HG02763 (cell line): Measurements from ENCODE around the gene FBXL4.

Experiments used
- ATAC-seq: cut with Tn5 transposase; IDR thresholded peaks from one replicate; pipeline ENCODE4 v1.9.1; 2021; ENCODE audit warnings: mild to moderate bottlenecking, moderate library complexity; ENCODE audit not compliant: unreplicated experiment

Gene FBXL4

DNA sequence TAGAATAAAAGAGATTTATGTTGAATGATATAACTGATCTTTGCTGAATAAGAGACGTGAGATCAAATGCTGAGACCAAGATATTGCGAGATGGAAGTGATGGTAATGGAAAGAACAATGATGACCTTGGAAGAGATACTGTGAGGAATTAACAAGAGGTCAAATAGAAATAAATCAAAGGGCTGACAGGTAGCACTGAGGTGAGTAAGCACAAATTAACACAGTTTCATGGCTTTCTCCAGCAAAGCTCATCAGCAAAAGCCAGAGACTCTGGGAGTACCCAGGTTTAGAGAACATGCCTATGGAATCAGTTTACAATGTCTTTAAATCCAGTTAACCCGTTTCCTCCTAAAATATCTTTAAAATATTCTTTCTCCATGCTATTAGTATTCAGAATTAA is 60.1 kb downstream of the FBXL4 start:
- ATAC-seq: no peak

DNA sequence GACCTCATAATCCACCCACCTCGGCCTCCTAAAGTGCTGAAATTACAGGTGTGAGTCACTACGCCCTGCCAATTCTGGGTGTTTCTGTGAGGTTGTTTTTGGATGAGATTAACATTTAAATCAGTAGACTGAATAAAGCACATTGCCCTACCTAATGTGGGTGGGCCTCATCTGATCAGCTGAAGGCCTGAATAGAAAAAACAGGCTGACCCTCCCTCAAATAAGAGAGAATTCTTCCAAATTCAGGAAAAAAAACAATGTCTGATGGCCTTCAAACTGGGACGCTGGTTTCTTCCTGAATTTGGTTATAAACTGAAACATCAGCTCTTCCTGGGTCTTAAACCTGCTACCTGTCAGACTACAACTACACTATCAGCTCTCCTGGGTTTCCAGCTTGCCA is 62.4 kb downstream of the FBXL4 start:
- no peak for ATAC-seq

DNA sequence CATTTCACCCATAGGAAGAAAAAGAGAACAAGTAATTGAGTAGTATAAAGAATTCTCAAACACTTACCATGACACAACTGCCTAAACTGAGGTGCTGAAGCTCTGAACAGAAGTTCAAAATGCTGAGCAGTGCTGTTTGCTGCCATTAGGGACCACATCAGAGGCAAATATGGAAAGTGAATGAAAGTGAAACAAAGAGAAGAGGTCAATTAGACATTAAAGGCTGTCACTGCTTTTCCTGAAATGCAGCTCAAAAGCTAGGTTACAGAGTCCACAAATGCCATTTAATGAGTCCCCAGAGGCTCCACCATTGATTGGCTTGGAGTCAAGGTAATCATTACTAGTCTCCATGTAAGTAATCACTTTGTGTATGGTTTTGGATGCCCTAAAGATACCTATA is 67.3 kb downstream of the FBXL4 start:
- ATAC-seq: peak; percentile 91

DNA sequence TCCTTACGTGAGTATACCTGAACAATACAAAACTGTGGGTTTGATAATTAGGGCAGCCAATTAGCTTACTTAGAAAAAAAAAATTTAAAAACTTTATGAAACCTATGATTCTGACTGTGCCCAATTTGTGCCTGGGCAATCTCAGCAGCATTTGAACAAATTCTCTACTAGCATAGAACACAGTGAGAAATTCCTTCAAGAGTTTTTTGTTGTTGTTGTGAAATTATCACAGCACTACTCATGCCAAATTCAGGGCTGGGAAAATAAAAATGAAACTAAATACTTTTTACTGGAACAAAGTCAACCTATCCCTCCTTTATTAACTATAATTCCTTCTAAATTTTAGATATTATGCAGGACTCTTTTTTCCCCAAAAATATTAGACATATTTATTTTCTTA is 70.5 kb downstream of the FBXL4 start:
- no peak for ATAC-seq

DNA sequence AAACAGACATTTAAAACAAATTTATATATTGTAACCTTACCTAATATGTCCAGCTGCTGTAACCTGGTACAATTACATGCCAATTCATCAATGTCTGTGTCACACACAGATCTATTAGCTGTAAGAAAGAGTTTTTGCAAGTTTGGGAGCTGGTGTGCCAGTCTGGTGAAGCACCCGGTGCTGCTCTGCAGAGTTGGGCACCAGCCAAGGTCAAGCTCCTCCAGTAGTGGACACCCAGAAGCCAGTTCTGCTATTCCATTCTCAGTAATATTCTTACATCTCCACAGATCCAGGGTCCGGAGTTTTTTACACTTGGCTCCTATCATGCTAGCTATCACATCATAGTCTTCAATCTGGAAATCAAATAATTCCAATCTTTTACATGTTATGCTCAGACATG is 72.4 kb downstream of the FBXL4 start:
- no peak for ATAC-seq

DNA sequence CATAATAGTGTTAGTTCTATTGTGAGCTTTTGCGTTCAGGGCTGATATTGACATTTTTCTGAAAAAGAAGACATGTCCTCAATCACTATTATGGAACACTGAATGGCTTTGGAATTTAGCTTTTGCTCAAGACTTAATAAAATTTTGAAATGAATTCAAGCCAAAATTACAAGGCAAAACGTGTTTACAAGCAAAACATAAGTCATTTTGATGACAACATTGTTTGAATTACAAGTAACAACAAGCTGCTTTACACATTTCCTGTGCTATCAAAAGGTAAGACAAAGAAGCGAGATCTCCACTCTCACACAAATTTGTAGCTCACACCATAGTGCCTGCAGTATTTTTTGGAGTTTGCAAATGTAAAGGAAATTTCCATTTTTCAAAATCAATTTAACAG is 75.9 kb downstream of the FBXL4 start:
- ATAC-seq: no peak

DNA sequence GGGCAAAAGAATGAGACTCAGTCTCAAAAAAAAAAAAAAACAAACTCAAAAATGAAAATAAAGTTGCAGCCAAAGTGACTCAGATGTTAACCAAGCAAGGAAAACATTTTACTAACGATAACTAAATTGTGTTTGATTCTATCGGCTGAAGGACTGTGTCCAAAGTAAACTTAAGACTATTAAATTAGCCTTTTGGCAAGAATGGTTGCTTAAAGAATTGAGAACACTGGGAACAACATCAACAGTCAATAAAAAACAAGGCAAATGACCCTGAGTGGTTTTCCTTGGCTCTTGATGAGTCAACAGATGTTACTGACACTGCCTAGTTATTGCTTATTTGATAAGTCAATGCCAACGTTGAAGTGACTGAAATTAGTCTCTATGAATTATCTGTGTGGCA is 76.7 kb downstream of the FBXL4 start:
- ATAC-seq: no peak

DNA sequence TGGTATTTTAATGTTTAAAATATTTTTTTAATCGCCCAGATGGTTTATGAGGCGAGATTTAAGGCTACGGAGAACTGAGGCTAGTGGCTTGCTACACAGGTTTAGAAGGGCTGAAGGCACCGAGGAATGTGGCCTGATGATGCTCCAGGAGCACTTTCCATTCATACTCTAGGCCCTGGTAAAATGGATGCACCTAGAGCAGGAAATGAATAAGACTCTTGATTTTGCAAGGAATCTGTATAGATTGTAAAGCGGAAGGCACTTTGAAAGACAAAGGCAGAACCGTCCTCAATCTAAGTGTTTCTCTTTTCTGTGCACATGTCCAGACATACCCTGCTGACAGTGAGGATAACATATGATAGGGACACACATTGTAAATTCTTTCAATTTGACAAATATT is 83.2 kb downstream of the FBXL4 start:
- ATAC-seq: no peak

DNA sequence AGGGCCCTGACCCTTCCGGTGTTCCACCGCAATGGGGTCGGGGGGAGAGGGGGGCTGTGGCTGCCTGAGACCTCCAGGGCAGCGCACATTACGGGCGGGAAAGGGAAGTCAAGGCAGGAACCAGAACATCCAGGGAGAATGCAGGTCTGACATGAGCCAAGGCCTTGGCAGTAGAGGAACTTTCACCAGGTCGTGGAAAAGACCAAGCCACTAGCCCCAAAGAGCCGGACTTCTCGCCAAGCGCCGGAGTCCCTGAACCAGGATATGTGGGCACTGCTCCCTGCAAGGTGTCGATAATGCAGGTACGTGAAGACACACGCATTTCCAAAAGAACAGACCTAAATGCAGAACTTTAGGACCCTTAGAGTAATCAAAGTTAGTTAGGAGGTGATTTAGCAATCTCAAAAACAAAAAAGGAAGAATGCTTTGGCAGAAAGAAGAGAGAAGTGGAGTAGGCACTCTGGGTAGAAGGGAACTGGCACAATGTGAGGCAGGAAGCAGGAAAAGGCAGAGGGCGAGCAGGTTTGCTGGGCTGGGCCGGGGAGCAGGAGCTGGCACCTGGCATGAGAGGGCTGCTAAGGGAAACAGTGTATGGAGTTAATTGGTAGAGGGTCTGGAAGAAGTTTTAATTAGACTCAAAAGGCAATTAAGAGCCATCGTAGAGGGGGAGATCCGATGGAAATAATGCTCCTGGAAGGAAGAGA is 99.1 kb downstream of the FBXL4 start:
- no peak for ATAC-seq

DNA sequence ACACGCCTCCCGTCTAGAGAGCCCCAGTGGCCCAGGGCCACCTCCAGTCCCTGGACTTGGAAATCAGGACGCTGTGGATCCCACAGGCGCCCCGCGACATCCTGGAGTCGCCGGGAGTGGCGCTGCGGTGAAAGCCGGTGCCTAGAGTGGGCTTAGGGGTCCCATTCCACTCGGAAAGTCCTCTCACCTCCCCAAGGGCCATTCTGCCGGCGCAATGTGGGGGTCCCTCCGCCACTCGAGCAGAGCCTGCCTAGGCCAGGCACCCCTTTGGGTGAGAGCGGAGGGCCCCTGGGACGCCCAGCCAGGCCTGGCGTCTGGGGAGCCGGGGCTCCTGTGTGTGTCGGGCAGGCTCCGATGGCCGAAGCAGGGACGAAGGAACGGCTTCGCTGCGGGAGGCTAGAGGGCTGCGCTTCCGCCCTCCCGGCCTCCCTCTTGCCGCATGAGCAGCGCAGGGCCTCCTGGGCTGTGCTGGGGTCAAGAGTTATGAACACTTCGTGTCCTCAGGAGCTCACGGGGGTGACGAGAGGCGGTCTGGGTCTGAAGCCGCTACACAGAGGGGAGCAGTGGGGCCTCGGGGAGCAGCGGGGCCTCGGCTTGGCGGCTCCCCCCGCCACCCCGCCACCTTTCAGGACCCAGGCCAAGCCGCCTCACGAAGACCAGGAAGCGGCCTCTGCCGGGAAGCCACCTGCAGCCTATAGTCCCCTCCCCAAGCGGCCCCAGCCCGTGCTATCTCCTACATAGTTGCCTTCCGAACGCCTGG is 99.8 kb downstream of the FBXL4 start:
- ATAC-seq: no peak

DNA sequence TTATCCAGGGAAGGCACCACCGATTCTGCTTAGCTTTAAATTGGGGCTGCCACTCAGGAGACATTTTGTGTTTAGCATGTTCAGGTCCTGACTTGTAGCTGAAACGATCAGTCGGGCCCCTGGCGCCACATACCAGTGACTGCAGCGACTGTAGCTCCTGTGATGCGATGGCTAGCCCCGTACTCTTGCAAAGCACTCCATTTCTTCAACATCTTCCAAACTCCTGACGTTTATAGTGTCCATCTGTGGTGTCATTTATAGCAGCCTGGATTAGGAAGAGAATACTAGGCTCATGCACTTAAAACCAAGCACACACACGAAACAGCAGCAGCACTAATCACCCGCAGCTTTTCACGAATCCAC is 100.3 kb downstream of the FBXL4 start:
- ATAC-seq: no peak

DNA sequence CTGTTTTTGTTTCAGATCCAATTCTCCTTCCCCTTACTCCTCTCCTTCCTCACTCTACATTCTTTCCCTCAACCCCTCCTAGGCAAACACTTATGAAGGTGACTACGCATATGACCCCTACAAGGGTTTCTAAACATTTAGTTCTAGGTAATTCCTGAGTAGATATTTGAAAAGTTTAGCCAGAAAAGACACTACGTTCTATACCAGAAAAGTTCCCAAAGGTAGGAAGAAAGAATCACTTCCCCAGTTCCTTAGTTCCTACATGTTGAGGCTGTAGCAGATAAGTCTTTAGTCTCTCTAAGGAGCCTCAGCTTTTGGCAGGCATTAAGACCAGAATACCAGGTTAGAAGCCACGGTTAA is 101.7 kb downstream of the FBXL4 start:
- no peak for ATAC-seq

DNA sequence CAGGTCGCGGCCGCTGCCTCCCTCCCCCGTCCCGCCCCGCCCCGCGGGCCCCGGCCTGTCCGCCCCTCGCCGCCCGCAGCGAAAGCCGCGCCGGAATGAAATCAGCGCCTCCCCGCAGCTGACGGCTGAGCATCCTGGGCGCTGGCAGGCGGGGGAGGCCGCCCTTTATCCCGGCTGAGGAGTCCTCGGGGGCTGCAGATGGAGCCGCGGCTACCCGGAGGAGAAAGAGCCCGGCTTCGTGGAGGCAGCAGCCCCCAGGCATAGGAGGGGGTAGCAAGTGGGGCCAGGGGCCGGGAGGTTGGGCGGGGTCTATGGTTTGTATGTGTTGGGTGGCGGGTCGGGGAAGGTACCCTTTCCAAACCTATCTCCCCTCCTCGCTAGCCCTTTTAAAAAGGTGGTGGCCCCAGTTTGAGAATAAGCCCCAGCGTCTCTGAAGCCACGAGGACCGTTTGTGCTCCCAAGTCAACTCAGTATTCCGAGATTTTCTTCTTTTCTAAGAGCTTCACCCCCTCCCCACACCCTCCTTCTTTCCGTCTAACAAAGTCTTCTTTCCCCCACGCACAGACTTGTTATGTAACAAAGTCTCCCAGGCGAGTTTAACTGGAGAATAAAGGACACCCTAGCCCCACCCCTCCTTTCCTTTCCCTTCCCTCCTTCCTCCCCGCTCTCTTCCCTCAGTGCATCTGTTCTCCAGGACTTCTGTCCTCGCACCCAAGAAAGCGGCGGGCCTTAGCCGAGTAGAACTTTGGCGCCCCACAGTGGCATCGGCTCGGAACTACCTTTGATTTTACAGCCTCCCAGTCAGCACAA is 102.3 kb downstream of the FBXL4 start:
- peak; percentile 50 for ATAC-seq

DNA sequence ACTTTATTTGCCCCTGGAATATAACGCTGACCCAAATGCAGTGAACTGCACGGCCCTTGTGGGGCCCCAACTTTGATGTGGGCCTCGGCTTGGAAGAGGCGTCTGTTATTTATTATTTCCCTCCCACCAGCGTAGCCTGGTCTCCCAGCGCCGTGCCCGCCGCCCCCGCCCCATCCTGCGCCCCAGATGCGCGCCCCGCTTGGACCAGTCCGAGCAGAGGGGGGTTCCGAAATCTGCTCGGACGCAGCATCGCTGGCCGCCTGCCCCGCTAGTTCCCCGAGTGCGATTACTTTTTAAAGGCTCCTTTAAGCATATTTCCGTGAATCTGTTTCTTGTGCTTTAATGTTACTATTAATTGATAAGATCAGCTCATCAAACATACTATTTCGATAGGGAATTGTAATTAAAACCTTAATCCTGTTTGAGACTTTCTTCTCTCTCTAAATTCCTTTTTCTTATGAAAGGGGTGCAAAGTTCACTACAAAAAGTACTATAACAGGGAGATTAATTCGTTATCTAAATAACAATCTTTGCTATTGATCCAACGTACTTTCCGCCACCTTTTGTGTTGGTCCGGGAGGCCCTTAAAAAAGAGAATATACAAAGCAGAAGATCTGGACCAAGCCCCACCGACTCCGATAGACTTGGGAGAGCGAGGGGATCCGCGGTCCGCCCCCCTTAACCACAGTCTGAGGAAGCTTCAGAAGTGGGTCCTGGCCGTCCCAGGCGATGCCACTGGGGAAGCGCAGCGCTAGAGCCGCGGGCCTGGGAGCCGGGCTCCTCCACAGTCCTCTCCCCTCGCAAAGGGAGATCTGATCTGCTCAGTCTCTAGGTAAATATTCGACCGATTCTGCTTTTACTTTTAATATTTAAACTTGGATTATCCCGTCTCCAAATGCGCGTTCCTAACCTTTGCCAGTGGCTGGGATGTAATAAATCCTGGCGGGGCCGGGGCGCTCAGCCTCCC is 103.2 kb downstream of the FBXL4 start:
- ATAC-seq: no peak

DNA sequence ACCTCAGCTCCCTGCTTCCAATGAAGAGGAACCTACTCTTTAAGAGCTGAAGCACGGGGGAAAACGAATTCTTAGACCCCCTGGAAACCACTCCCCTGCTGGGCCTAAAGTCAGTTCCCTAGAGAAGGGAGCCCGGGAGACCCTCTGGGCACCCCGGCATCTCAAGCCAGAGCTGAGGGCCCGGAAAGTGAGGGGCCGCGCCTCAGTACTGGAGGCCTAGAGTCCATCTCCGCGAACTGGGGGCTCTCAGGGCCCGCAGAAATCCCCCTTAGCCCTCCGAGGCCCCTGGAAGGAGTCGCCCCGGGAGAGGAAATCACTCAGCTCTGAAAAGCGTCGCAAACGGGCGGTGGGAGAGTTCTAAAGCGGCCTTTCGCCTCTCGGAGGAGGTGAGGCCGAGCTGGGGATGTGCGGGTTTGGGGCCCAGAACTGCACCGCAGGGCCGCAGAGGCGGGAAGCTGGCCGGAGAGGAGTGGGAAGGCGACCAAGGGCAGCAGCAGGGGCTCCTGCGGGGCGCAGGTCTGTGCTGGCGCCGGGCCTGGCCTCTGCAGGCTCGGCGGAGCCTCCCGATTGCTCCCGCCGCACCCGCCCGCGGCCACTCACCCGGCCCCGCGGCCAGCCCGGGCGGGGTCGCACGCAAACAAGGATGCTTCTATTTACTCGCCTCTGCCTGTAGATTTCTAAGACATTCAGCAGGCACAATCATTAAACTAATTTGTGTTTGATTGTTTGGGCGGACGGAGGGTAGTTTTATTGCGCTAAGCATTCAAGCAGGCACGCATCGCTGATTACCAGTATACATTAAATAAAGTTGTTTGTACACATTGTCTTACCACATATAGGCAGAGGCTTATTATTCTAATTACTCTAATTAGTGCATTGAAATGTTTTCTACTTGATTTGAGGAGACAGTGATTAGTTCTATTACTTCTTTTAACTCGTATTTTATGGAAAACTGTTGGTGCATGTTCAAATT is 104.2 kb downstream of the FBXL4 start:
- ATAC-seq: no peak

DNA sequence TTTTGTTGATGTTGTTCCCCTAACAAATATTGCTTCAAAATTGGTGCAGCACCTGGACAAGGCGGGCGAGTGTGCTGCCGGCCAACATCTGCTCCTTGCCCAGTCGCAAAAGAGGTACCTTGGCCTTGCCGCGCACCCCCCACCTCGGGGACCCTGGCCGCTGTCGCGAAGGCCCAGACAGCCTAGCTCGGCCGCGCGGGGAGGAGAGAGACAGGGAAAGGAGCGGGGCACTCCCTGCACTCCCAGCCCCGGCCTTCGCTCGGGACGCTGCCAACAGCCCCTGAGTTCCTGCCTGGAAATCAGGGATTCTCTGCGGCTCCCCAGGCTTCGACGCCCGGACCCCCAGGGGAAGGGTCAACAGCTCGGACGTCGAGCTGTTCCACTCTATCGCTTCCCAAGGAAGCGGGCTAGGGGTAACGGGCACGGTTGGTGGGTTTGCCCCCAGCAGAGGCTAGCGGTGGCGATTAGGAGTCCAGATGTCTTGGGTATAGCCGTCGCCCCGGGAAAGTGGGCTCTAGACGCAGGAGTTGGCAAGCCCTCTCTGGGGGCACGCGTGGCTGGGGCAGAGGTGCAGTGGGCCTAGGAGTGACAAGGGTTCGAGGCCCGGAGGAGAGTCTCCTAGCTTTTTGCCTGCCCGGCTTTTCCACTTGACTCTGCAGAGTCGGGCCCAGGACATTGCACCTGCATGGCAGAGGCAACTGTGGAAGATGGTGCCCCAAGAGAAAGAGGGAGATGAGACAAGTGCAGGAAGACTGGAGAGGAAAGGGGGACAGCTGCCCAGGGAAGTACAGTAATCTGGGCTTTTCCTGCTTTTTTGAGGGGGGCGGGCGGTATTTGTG is 105.2 kb downstream of the FBXL4 start:
- no peak for ATAC-seq

DNA sequence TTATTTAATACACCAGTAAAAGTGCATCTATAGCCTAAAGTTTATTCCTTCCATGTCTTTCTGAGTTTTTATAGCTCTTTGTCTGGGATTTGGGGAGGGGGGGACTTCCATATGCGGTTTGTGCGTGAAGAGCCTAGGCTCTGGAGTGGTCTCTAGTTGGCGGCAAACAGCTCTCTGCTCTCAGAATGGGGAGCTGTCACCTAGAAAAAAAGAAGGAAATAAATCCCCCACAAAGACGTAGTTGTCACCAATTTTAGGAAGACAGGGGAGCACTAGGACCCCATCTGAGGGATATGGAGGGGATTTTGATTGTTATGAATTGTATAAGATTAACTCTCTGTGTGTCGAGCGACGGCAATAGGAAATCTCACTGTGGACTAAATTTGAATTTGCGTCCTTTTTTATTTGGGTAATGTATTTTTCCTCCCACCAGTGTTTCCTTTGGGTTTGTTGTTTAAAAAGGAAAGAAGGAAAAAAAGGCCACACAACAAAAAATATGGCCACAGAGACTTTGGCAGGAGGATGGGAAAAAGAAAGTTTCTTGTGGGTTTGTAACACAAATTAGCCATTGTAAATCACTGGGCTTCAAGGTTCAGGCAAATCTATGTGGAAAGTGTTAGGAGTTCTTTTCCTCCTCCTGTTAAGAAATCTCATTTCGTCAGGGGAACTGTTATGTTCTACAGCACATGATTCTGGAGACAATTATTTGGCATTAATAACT is 106.0 kb downstream of the FBXL4 start:
- ATAC-seq: no peak

DNA sequence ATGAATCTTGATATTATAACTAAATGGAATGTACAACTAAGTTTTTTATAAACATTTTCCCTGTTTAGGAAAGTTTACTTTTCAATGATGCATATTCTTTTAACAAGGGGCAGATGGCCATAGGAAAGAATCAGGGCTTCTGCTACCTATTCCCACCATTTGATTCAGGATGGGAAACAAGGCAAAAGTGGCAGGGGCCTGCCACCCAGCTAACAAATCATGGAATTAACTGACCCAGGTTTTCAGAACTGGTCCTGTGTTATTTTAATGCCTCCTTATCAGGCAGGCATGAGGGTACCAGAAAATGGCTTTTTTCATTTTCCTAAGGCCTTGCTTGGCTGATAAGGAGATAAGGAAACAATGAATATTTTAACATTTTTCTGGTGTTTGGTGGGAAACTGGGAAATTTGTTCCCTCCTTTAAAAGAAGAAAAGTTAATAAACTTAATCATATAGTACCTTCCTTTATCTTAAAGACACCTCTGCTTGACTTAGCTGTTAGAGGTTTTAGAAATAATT is 106.7 kb downstream of the FBXL4 start:
- ATAC-seq: no peak
